Stimulated activated naive B cell treated with anti-CD40 and anti-IgM and Interleukin-4, amounts not matched to agents 10 μg/mL and 1 μg/mL and 100 μg/mL, for 72 hours (primary cell): ENCODE measurements around the gene RNF157.
"Not testable (repeated sequence)": the region's sequence is repeated elsewhere in the genome, so short reads cannot be mapped to it uniquely, and the experiment has no call there.

Experiments
- ATAC-seq, 2 donors: fragments of 150-1000 bp; cut with Tn5 transposase; replicated peaks; 2 replicates each; pipeline ENCODE4 v1.10.0; 2021; ENCODE audit warnings: moderate library complexity in 1 of 2
- DNase-seq: peaks from one replicate; pipeline ENCODE4 v3.0.0; 2021
- H3K27ac Mint-ChIP-seq: one replicate; pipeline ENCODE4 v1.8.0; 2022; ENCODE audit warnings: mild to moderate bottlenecking, mixed read lengths
- H3K27me3 Mint-ChIP-seq, 2 donors: one replicate each; pipeline ENCODE4 v1.8.0; 2022; ENCODE audit warnings: mixed read lengths in 2 of 2
- H3K36me3 Mint-ChIP-seq, 2 donors: one replicate each; pipeline ENCODE4 v1.8.0; 2022; ENCODE audit warnings: mixed read lengths in 2 of 2, mild to moderate bottlenecking in 1 of 2
- H3K4me1 Mint-ChIP-seq, 2 donors: one replicate each; pipeline ENCODE4 v1.8.0; 2022; ENCODE audit warnings: mixed read lengths in 2 of 2, mild to moderate bottlenecking in 1 of 2
- H3K4me3 Mint-ChIP-seq, 2 donors: one replicate each; pipeline ENCODE4 v1.8.0; 2022; ENCODE audit warnings: mild to moderate bottlenecking in 2 of 2, mixed read lengths in 2 of 2, moderate library complexity in 1 of 2
- H3K9me3 Mint-ChIP-seq, 2 donors: one replicate each; pipeline ENCODE4 v1.8.0; 2022; ENCODE audit warnings: mixed read lengths in 2 of 2, mild to moderate bottlenecking in 1 of 2

RNF157 gene

DNA sequence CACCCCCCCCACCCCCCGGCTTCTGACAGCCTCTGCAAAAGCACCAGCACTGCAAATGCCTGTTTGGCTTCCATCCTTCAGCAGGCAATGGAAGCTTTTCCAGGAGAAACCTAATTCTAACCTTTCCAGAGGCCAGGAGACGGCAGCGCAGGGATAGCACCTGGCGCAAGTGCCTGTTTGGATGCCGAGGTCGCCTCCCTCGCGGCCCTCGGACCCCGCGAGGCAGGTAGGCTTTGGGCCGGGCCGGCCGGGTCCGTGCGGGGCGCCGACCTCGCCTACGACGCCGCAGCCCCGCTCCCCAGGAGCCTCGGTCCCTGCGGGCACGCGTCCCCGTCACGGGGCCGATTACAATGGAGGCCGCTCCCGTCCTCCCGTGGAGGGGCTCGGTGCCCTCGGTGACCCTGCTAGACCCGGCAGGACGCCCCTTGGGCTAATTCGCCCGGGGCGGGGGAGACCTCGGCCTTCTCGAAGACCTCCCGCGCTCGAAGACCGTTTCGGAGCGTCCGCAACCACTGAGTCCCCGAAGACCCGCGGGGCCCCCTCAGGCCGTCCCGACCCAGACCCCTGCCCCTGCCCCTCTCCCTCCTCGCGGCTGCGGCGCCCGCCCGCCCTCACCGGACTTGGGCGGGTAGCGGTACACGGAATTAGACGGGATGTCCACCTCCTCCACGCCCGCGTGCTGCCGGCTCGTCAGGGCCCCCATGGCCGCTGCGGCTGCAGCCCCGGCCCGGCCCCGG is 587 bp downstream of the RNF157 start:
- Mint-ChIP-seq H3K27ac (no peak overlapping the region), H3K9me3 (no peaks in the 10 kb centered on the region), H3K4me3 (peak overlapping the region; percentile 25 to 68), H3K36me3 (peaks cover 0 to 1% of the 10 kb centered on the region in 2 donors), H3K27me3 (peaks cover 31% of the 10 kb centered on the region in 2 donors), H3K4me1 (peaks cover 18 to 29% of the 10 kb centered on the region in 2 donors)
- ATAC-seq, result peak; percentile 32 to 44
- no peak for DNase-seq

DNA sequence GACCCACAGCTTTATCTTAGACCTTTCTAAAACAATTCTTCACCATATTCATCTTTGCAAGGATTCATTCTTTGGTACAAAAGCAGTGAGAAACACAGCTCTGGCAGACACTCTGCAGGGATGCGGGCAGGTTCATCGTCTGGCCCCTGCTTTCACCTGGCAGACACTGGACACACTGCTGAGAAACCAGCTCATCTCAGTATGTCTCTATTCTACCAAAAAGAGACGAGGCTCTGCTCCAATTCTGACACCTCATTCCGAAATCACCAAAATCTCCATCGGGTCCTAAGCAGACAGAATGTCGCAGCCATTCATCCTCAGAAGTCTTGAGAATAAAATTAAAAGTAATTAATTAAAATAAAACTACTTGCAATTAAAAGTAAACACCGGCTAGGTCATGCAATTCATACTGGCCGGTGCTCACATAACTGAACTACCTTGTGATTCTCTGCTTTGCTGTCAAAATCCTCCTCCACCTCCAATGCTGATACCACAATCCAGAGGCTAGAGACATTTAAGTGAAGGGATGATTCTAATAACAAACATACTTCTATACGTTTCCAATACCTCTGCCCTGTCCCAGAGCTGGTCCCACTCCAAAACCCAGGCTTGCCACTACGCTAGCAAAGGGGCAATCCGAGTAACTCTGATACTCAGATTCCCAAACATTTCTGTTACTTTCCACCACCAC is 1.3 kb downstream of the RNF157 start:
- DNase-seq, result no peak
- Mint-ChIP-seq H3K27ac (no peak overlapping the region), H3K36me3 (peaks cover 0 to 1% of the 10 kb centered on the region in 2 donors), H3K27me3 (peaks cover 31 to 32% of the 10 kb centered on the region in 2 donors), H3K4me3 (peak overlapping the region in 1 of 2 donors; percentile 58), H3K9me3 (no peaks in the 10 kb centered on the region), H3K4me1 (peaks cover 16 to 26% of the 10 kb centered on the region in 2 donors)
- ATAC-seq, result no peak

DNA sequence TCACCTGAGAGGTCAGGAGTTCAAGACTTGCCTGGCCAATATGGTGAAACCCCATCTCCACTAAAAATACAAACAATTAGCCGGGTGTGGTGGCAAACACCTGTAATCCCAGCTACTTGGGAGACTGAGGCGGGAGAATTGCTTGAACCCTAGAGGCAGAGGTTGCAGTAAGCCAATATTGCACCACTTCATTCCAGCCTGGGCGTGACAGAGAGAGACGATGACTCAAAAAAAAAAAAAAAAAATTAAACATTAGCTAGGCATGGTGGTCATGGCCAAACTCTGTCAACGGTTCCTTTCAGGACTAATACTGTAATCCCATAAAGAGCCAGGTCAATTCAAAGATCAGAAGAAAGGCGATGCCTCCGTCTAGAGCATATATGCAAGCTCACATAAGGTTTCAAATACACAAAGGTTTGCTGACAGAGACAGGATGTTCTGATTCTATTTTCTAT is 2.4 kb downstream of the RNF157 start:
- H3K4me1 Mint-ChIP-seq, result peaks cover 11 to 17% of the 10 kb centered on the region in 2 donors
- no peak for DNase-seq
- no peaks in the 10 kb centered on the region for H3K9me3 Mint-ChIP-seq

DNA sequence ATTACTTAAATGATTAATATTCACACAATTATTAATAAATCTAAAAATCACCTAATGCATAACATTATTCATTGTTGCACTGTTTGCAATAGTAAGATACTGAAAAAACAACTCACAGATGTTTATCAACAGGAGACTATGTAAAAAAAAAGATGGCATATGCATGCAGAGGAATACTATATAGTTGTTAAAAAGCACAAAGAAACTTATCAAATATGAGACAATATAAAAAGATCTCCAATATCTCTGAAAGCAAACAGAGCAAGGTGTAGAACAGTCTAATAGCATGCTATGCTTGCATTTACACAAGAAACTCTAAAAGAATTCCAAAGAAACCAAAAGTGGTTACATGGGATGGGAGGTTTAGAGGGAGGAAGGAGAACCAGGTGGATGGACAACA is 3.7 kb downstream of the RNF157 start:
- DNase-seq (no peak), ATAC-seq (no peak)
- Mint-ChIP-seq H3K27ac (no peak overlapping the region), H3K9me3 (no peaks in the 10 kb centered on the region), H3K4me1 (peaks cover 11 to 15% of the 10 kb centered on the region in 2 donors), H3K4me3 (no peak overlapping the region), H3K36me3 (peaks cover 0 to 1% of the 10 kb centered on the region in 2 donors), H3K27me3 (peaks cover 12 to 21% of the 10 kb centered on the region in 2 donors)

More for the DNA sequence above, 2.4 kb downstream of the RNF157 start:
- Mint-ChIP-seq H3K27me3 (peaks cover 22 to 25% of the 10 kb centered on the region in 2 donors), H3K4me3 (no peak overlapping the region), H3K36me3 (peaks cover 0 to 1% of the 10 kb centered on the region in 2 donors), H3K27ac (no peak overlapping the region)
- ATAC-seq, result no peak

DNA sequence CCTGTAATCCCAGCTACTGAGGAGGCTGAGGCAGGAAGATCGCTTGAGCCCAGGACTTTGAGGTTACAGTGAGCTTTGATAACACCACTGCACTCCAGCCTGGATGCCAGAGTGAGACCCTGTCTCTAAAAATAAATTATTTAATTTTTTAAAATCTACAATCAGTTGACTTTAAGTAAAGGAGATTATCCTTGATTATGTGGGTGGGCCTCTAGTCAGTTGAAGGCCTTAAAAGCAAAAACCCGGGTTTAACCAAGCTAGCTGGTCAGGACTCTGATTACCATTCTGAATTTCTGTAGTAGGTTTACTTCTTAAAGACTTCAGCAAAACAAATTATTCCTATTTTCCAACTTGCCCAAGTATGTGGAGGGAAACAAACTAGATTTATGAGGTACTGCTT is 4.4 kb downstream of the RNF157 start:
- Mint-ChIP-seq H3K9me3 (no peaks in the 10 kb centered on the region), H3K27ac (no peak overlapping the region), H3K36me3 (peaks cover 0 to under 1% of the 10 kb centered on the region in 2 donors), H3K4me1 (peaks cover 5 to 8% of the 10 kb centered on the region in 2 donors), H3K27me3 (peaks cover 5 to 14% of the 10 kb centered on the region in 2 donors), H3K4me3 (no peak overlapping the region)
- DNase-seq (no peak), ATAC-seq (no peak)

DNA sequence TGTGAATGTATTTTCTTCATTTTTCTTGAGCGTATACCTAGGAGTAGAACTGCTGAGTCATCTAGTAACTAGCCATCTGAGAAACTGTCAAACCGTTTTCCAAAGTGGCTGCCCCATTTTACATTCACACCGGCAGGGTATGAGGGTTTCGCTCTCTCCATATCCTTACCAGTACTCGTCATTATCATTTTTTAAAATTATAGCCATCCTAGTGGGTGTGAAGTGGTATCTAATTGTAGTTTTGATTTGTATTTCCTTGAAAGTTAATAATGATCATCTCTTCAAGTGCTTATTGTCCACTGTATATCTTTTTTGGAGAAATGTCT is 6.0 kb downstream of the RNF157 start:
- Mint-ChIP-seq H3K4me1 (peaks cover 4 to 5% of the 10 kb centered on the region in 2 donors), H3K27me3 (peaks cover 7 to 12% of the 10 kb centered on the region in 2 donors), H3K27ac (no peak overlapping the region), H3K36me3 (no peaks in the 10 kb centered on the region), H3K4me3 (no peak overlapping the region), H3K9me3 (no peaks in the 10 kb centered on the region)
- ATAC-seq (no peak), DNase-seq (no peak)

DNA sequence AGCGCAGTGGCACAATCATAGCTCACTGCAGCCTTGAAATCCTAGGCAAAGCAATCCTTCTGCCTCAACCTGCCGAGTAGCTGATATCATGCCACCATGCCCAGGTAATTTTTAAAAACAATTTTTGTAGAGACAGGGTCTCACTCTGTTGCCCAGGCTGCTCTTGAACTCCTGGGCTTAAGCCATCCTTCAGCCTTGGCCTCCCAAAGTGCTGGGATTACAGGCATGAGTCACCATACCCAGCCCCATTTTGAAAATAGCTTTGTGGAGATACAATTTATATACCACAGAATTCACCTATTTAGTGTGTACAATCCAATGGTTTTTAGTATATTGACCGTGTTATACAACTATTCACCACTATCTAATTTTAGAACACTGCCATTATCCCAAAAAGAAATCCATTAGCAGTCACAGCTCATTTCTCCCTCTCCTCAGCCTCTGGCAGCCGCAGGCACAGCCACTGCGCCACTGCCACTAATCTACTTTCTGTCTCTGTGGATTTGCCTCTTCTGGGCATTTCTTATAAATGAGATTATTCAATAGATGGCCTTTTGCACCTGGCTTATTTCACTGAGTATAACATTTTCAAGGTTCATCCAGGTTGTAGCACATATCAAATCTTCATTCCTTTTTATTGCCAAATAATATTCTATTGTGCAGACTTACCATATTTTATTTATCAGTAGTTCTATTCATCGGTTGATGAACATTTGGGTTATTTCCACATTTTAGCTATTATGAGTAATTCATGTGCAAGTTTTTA is 6.5 kb downstream of the RNF157 start:
- H3K4me1 Mint-ChIP-seq, result peaks cover 3 to 5% of the 10 kb centered on the region in 2 donors
- no peak overlapping the region for H3K4me3 Mint-ChIP-seq

DNA sequence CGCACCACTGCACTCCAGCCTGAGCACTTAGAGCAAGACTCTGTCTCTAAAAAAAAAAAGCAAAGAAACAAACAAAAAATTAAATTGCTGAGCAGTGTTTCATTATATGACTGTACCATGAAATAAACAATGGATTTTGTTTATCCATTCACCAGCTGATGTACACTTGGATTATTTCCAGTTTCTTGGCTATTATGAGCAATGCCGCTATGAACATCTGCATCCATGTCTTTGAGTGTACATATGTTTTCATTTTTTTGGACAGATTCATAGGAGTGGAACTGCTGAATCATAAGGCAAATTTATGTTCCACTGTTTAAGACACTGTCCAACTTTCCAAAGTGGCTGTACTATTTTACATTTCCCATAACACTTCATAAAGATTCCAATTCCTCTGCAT is 8.0 kb downstream of the RNF157 start:
- Mint-ChIP-seq H3K27ac (no peak overlapping the region), H3K9me3 (no peaks in the 10 kb centered on the region), H3K36me3 (no peaks in the 10 kb centered on the region), H3K4me1 (peaks cover 5 to 12% of the 10 kb centered on the region in 2 donors), H3K27me3 (peaks cover 4 to 5% of the 10 kb centered on the region in 2 donors), H3K4me3 (no peak overlapping the region)
- no peak for DNase-seq
- no peak for ATAC-seq

More for the DNA sequence above, 6.5 kb downstream of the RNF157 start:
- H3K36me3 Mint-ChIP-seq, result no peaks in the 10 kb centered on the region
- peak overlapping the region; percentile 3 for H3K27ac Mint-ChIP-seq
- ATAC-seq (no peak), DNase-seq (no peak)
- peaks cover 6 to 7% of the 10 kb centered on the region in 2 donors for H3K27me3 Mint-ChIP-seq
- H3K9me3 Mint-ChIP-seq, result no peaks in the 10 kb centered on the region

DNA sequence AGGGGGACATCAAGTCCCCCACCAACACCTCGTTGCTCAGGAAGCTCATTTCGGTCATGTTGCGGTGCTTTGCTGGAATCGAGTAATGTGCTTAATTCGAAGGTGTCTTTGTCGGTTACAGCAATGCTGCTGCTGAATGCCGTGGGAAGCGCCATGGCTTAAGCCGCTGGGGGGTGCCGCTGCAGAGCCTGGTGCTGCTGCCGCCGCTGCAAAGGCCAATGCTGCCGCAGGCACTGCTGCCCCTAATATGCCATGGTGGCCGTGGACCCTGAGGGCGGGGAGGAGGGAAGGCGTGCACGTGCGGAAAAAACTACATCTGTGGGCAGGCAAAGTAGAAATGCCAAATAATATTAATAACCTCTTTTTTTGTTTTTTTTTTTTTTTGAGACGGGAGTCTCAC is 13.5 kb downstream of the RNF157 start:
- H3K27me3 Mint-ChIP-seq, H3K9me3 Mint-ChIP-seq, H3K4me1 Mint-ChIP-seq, H3K4me3 Mint-ChIP-seq, H3K27ac Mint-ChIP-seq, H3K36me3 Mint-ChIP-seq, ATAC-seq, DNase-seq: not testable (repeated sequence)

DNA sequence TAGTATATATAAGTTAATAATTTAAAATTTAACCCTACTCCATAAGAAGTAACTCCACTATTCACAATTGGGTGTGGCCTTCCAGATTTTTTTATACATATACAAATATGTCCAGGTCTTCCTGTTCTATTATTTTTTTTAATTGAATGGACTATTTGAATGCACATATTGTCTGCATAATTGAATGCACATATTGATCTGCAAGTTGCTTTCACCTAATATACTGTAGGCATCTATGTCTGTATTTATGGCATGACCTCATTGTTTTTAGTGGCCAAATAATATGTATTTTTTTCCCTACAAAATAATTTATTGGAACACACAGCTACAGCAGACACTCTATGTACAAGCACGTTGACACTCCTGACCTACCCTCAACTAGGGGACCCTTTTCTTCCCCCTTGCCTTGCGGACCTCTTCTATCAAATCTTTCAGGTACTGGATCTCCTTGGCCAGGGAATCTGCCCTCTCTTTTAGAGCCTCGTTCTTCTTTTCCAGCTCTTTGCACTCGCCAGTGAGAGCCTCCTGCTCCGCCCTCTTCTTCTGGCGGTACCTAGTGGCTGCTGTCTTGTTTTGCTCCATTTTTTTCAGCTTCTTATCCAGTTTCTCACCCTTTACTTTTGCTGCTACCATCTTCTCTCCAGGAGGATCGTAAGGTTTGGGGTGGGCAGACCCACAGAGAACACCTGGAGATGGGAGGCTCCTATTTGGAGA is 14.8 kb downstream of the RNF157 start:
- not testable (repeated sequence) for H3K9me3 Mint-ChIP-seq, H3K4me3 Mint-ChIP-seq, DNase-seq, H3K27me3 Mint-ChIP-seq, ATAC-seq, H3K4me1 Mint-ChIP-seq, H3K27ac Mint-ChIP-seq, H3K36me3 Mint-ChIP-seq

DNA sequence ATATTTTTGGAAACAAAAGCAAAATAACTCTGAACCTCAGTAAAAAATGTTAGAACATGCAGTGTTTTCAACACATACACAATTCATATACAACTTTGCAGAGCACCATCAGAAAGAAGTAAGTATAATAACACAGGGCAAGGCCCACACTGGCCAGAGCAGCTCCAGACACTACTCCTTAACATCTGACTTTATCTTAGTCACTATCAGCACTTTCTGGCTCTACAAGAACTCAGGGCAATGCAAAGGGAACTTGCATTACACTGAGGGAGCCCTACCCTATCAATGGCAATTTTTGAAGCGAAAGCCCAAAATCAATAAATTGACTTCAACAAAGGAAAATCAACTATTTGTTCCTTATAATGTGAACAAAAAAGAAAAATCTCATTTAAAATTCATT is 16.5 kb downstream of the RNF157 start:
- Mint-ChIP-seq H3K27ac (no peak overlapping the region), H3K36me3 (no peaks in the 10 kb centered on the region), H3K9me3 (no peaks in the 10 kb centered on the region), H3K4me3 (no peak overlapping the region), H3K27me3 (no peaks in the 10 kb centered on the region), H3K4me1 (peaks cover 3 to 7% of the 10 kb centered on the region in 2 donors)
- DNase-seq, result no peak
- no peak for ATAC-seq

DNA sequence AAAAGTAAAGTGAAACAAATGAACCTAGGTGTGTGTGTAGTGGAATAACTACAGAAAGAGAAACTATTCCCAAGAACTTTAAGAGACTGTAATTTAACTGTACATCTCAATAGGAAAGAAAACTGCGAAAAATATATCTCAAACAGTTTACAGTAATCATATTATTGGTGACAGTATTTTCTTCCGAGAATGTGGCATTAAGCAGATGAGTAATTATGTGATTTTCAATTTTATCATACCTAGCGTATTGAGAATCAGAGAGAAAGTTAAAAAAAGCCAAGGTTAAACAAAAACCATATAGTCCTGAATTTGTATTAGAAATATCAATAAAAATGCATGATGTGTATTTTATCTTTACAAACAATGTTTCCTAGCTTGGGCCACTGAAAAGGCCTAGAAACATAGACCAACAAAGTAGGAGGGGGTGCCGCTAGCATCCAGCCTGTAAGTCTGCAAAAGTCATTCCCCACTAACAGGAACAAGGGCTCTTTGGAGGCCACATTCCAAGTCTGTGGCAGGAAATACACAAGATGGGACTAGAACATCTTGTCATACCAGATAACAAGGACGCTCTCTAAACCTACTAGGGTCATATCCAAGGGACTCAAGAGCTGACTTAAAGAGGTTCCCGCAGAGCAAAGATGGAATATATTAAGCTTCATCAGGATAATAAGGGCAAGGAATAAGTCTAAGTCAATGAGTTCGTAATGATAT is 20.5 kb downstream of the RNF157 start:
- Mint-ChIP-seq H3K4me3 (no peak overlapping the region), H3K27ac (no peak overlapping the region), H3K36me3 (no peaks in the 10 kb centered on the region), H3K4me1 (peaks cover 0 to 6% of the 10 kb centered on the region in 2 donors), H3K9me3 (peaks cover 0 to 2% of the 10 kb centered on the region in 2 donors), H3K27me3 (no peaks in the 10 kb centered on the region)
- DNase-seq (no peak), ATAC-seq (no peak)

DNA sequence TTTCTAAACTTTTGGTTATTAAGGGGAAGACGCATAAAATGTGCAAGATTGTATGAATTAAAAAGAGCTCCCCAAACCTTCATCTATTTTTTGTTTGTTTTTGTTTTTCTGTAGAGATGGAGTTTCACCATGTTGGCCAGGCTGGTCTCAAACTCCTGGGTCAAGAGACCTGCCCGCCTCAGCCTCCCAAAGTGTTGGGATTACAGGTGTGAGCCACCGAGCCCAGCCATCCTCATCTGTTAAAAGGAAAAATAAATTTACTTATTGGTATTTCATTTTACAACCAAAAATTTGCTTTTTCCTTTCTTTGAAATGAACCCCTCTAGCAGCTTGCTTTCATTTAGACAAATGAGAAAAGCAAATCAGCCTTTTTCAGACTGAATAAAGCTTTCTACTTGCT is 23.2 kb downstream of the RNF157 start:
- Mint-ChIP-seq H3K4me3 (no peak overlapping the region), H3K4me1 (peaks cover 0 to 6% of the 10 kb centered on the region in 2 donors), H3K36me3 (no peaks in the 10 kb centered on the region), H3K27me3 (no peaks in the 10 kb centered on the region), H3K27ac (no peak overlapping the region), H3K9me3 (peaks cover 0 to 2% of the 10 kb centered on the region in 2 donors)
- DNase-seq (no peak), ATAC-seq (no peak)
